Upper lobe of right lung (tissue), 1 donor: ENCODE measurements around the gene TOMM20L. TPM values are rescaled to one million over a fixed set of nuclear protein-coding genes. Genes with fewer than 3 reads are reported as not detected.
"Not testable (repeated sequence)": the region's sequence is repeated elsewhere in the genome, so short reads cannot be mapped to it uniquely, and the experiment has no call there.

Experiments used
- ATAC-seq: fragments of 200-7000 bp; cut with Tn5 transposase; one replicate; pipeline ENCODE4 v1.9.1; 2020; ENCODE audit warnings: mild to moderate bottlenecking, moderate library complexity
- DNase-seq: peaks from one replicate; pipeline ENCODE4 v3.0.0-alpha.2; 2020
- H3K27ac ChIP-seq: fragments of 200-600 bp; one replicate; pipeline ENCODE4 v1.8.0; 2022
- H3K27me3 ChIP-seq: fragments of 200-600 bp; one replicate; pipeline ENCODE4 v1.8.0; 2022; ENCODE audit warnings: mild to moderate bottlenecking
- H3K36me3 ChIP-seq: fragments of 200-600 bp; one replicate; pipeline ENCODE4 v1.8.0; 2022
- H3K4me1 ChIP-seq: fragments of 200-600 bp; one replicate; pipeline ENCODE4 v1.8.0; 2022
- H3K4me3 ChIP-seq: fragments of 200-600 bp; one replicate; pipeline ENCODE4 v1.8.0; 2022; ENCODE audit warnings: mild to moderate bottlenecking
- H3K9me3 ChIP-seq: fragments of 200-600 bp; one replicate; pipeline ENCODE4 v1.8.0; 2022
- CTCF ChIP-seq: fragments of 200-600 bp; IDR thresholded peaks from one replicate; pipeline ENCODE4 v1.8.0; 2022; ENCODE audit warnings: antibody characterized with exemption
- intact Hi-C: fragments of 100-400 bp; cut with DNase I; formaldehyde crosslinking; loops from one replicate; pipeline ENCODE4 v1.11.0; 2022
- long read RNA-seq: library from polyadenylated mRNA; unstranded; transcript quantifications from one replicate; pipeline ENCODE4 v2.0.0, GENCODE V29; 2021
- total RNA-seq: library from RNA; stranded (reverse); fragmentation: NEBNext Ultra II Directional; extraction: Animal tissue kit (Norgen Biotek cat#: 25700); gene quantifications from one replicate; pipeline ENCODE4 v1.2.1, GENCODE V29; 2021
- donor health status: DM: no; HTN: yes; CAD: no; lungs with severe emphysema.

The TOMM20L gene
- not detected for total RNA-seq
- long read RNA-seq, partial matches to known transcripts: 1 of 1 reads
- long read RNA-seq, other reads (novel, unspliced or antisense): 0 of 1 reads

GRCh38 chr14:58395812-58396788, at the start of gene TOMM20L:
TSS of gene TOMM20L (plus strand) at chr14:58395930. CDS start at chr14:58395958, 28 bp downstream.
- H3K4me3 ChIP-seq: peak within 1 kb of the TSS; percentile 61
- no peaks in the 10 kb centered on the region for H3K27me3 ChIP-seq
- peaks cover 6% of the 10 kb centered on the region for H3K4me1 ChIP-seq
- H3K27ac ChIP-seq: peak within 1 kb of the TSS; percentile 83
- intact Hi-C loops: no loop called here
- ATAC-seq (peak; percentile 98), DNase-seq (peak; percentile 89)
- no peaks in the 10 kb centered on the region for H3K36me3 ChIP-seq
- peak; percentile 89 for TF ChIP-seq CTCF
- no peaks in the 10 kb centered on the region for H3K9me3 ChIP-seq

GRCh38 chr14:58353516-58354299, 42.0 kb upstream of the TOMM20L start:
- H3K36me3 ChIP-seq: peaks cover 67% of the 10 kb centered on the region
- intact Hi-C loops: no loop called here
- peak overlapping the region; percentile 27 for H3K4me3 ChIP-seq
- DNase-seq (no peak), ATAC-seq (no peak)
- H3K4me1 ChIP-seq: peaks cover 6% of the 10 kb centered on the region
- no peaks in the 10 kb centered on the region for H3K27me3 ChIP-seq
- peak overlapping the region; percentile 9 for H3K27ac ChIP-seq
- H3K9me3 ChIP-seq: no peaks in the 10 kb centered on the region
- TF ChIP-seq CTCF: no peak

GRCh38 chr14:58354808-58355207, 40.9 kb upstream of the TOMM20L start:
- no peak for TF ChIP-seq CTCF
- no peaks in the 10 kb centered on the region for H3K27me3 ChIP-seq
- H3K4me1 ChIP-seq: peaks cover 6% of the 10 kb centered on the region
- peak; percentile 80 for ATAC-seq
- peaks cover 69% of the 10 kb centered on the region for H3K36me3 ChIP-seq
- no peak for DNase-seq
- no peak overlapping the region for H3K4me3 ChIP-seq
- H3K9me3 ChIP-seq: no peaks in the 10 kb centered on the region
- peak overlapping the region; percentile 2 for H3K27ac ChIP-seq
- intact Hi-C loops: no loop called here

GRCh38 chr14:58356268-58356667, 39.5 kb upstream of the TOMM20L start:
- intact Hi-C loops: no loop called here
- H3K36me3 ChIP-seq: peaks cover 72% of the 10 kb centered on the region
- ATAC-seq: no peak

GRCh38 chr14:58362272-58362671, 33.5 kb upstream of the TOMM20L start:
- H3K4me1 ChIP-seq, ATAC-seq, H3K9me3 ChIP-seq, H3K27me3 ChIP-seq, DNase-seq, H3K27ac ChIP-seq, intact Hi-C loops, H3K4me3 ChIP-seq: not testable (repeated sequence)
- H3K36me3 ChIP-seq: peaks cover 93% of the 10 kb centered on the region

More at GRCh38 chr14:58356268-58356667, 39.5 kb upstream of the TOMM20L start:
- no peak overlapping the region for H3K4me3 ChIP-seq
- no peak for TF ChIP-seq CTCF
- H3K9me3 ChIP-seq: no peaks in the 10 kb centered on the region
- no peak overlapping the region for H3K27ac ChIP-seq
- DNase-seq: no peak
- no peaks in the 10 kb centered on the region for H3K27me3 ChIP-seq
- peaks cover 6% of the 10 kb centered on the region for H3K4me1 ChIP-seq
